GM18861 (cell line): ENCODE measurements around the gene ERCC3.
"Not testable (repeated sequence)": the region's sequence is repeated elsewhere in the genome, so short reads cannot be mapped to it uniquely, and the experiment has no call there.

Source experiments
- ATAC-seq: cut with Tn5 transposase; IDR thresholded peaks from one replicate; pipeline ENCODE4 v1.9.1; 2021; ENCODE audit not compliant: unreplicated experiment

The ERCC3 gene

DNA sequence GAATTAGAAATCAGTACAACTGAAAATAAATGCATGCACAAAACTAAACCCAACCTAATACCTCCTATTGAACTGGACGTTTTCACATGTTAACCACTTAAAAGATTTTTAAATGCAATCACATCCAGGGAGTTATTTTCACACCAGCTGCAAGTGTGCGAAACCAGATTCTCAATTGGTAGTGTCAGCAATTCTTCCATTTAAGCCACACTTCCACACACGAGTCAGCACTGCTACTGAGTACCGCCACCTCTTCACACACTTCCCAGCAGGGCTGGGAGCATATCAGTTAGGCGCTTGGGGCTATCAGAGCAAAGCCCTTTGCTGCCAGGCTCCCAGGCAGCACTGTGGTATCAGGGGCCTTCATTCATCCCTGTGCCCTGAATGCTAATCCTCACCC is 14.2 kb downstream of the ERCC3 start:
- ATAC-seq, result no peak

DNA sequence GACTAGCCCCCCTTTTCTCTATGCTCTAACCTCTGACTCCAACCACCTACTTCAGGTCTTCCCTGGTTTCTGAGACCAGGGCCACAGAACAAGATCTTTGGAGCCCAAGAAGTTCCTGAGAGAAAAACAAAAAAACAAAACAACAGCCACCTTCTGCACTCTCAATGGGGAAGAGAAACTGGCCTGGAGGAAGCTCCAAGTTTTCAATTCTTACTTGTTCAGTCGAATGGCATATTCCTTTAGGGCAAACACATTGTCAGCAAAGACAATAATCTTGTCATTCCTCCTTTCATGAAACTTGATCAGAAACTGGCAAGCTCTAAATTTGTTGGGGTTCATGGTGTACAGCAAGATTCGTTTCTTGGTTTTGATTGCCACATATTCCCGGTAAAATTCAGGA is 15.0 kb downstream of the ERCC3 start:
- ATAC-seq, result no peak

GRCh38 chr2:127277028-127277427 is 16.9 kb downstream of the ERCC3 start:
- ATAC-seq, result no peak

DNA sequence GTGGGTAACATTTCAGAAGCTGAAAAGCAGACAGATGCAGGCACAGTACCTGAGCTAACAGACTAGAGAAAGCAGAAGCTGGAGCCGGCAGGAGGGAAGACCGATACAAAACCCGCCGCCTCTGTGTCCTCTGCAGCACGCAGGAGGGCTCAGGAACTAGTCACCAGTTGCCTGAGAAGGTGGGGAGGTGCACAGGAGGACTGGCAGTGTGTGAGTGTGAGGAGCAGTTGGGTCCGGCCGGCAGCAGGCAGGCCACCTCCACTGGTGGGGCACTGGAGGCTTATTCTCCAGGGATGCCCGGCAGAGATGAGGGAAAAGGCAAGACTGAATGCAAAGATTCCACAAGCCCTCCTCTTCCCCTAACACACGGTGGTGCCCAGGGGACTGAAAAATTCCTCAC is 18.2 kb downstream of the ERCC3 start:
- no peak for ATAC-seq

- no peak for ATAC-seq
Measured at GRCh38 chr2:127275356-127275755, 18.6 kb downstream of the ERCC3 start.

- no peak for ATAC-seq
Measured at GRCh38 chr2:127270663-127271062, 23.3 kb downstream of the ERCC3 start.

GRCh38 chr2:127261804-127262406 is 32.0 kb downstream of the ERCC3 start:
- ATAC-seq, result no peak

- no peak for ATAC-seq
Measured at GRCh38 chr2:127259355-127259754, 34.6 kb downstream of the ERCC3 start.

DNA sequence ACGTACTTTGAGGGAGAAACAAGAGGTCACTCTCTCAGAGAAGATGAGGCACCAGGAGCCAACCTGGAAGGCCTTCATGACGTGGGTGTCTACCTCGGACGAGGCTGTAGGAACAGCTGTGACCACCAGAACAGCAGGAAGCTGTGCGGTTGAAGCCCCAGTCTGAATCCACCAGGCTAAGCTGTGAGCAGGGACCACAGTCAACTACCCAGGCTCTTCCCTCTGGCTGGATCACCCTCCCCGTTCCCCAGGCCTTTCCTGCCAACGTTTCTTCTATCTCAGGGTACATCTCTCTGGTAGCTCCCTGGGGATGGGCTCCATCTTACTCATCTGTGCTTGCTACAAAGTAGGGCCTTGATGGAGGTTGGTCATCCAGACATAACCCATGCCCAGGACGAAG is 37.1 kb downstream of the ERCC3 start:
- ATAC-seq, result no peak

GRCh38 chr2:127256381-127256780 is 37.6 kb downstream of the ERCC3 start:
- no peak for ATAC-seq

GRCh38 chr2:127255721-127256120 is 38.2 kb downstream of the ERCC3 start:
- no peak for ATAC-seq

GRCh38 chr2:127255146-127255545 is 38.8 kb downstream of the ERCC3 start:
- no peak for ATAC-seq

- ATAC-seq, result no peak
Measured at GRCh38 chr2:127254386-127254981, 39.5 kb downstream of the ERCC3 start.

- not testable (repeated sequence) for ATAC-seq
Measured at GRCh38 chr2:127241184-127241583, 52.8 kb downstream of the ERCC3 start.

- no peak for ATAC-seq
Measured at GRCh38 chr2:127239395-127239794, 54.5 kb downstream of the ERCC3 start.

DNA sequence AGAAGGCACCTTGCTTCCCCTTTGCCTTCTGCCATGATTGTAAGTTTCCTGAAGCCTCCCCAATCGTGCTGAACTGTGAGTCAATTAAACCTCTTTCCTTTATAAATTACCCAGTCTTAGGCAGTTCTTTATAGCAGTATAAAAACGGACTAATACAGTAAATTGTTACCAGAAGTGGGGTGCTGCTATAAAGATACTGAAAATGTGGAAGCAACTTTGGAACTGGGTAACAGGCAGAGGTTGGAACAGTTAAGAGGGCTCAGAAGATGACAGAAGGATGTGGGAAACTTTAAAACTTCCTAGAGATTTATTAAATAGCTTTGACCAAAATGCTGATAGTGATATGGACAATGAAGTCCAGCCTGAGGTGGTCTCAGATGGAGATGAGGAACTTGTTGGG is 56.2 kb downstream of the ERCC3 start:
- ATAC-seq, result not testable (repeated sequence)

- no peak for ATAC-seq
Measured at GRCh38 chr2:127235082-127235702, 58.8 kb downstream of the ERCC3 start.

GRCh38 chr2:127233710-127234109 is 60.2 kb downstream of the ERCC3 start:
- ATAC-seq, result no peak

DNA sequence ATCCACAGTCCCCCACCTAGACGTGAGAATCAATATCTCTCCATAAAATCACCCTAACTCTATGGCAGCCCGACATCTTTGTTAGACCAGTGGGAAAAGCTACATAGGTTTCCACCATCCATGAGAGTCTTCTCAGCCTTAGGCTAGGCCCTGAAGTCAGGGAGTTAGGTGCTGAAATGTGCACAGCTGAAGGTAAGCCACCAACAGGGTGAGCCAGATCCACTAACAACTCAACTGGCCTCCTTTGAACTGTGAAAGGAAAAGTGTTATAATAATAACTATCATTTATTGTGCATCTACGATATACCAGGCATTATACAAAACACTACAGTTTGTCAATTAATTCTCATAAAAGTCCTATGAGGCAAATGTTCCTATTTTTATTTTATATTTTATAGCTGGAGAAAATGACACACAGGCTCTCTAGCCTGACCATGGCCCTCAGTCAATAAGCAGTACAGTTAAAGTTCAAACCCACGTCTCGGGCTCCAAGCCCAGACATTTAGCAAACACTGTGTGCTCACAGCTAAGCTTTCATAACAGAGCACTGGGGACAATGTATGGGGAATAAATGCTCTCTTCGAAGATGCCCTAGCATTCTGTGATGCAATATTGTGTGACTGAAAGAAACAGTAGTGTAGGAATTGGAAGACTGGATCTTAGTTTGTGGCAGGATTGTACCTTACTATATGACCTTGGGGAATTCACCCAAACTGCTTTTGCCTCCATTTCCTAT is 62.6 kb downstream of the ERCC3 start:
- no peak for ATAC-seq

GRCh38 chr2:127229555-127229954 is 64.4 kb downstream of the ERCC3 start:
- no peak for ATAC-seq

DNA sequence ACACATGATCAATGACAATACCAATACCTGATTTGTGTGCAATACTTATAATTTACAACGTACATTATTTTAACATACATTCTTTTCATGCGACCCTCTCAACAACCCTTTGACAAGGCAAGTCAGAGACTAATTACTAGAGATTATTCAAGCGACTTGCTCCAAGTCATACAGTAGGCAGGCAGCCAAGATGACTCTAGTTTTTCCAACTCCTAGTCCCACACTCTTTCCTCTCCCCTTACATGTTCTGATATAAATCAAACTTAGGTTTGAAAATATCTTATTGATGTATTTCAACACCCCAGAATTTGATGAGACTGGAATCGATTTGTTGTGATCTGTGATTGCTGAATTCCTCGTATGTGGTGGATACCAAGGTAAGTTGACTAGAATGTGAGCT is 65.8 kb downstream of the ERCC3 start:
- no peak for ATAC-seq

- not testable (repeated sequence) for ATAC-seq
Measured at GRCh38 chr2:127227264-127227660, 66.7 kb downstream of the ERCC3 start.
